HepG2 (cell line): ENCODE results near the gene UBE2QL1. TPM values are rescaled to one million over a fixed set of nuclear protein-coding genes. Genes with fewer than 3 reads are reported as not detected.

Experiments
- ATAC-seq: fragments of 200-7000 bp; cut with Tn5 transposase; 3 replicates; pipeline ENCODE4 v1.9.1; 2020; ENCODE audit warnings: mild to moderate bottlenecking, moderate library complexity
- BruUV-seq: library from RNA; stranded (reverse); fragments of 400-500 nt; replicated peaks from 2 replicates; lab custom pipeline; 2021; lab: Mats Ljungman, UMichigan
- CTCF ChIA-PET: fragments of 300-600 bp; formaldehyde crosslinking; extraction: SDS; loops from one replicate; lab custom pipeline; 2021; ENCODE audit warnings: low total read pairs, inconsistent platforms, low intra/inter-chr PET ratio; lab: Yijun Ruan, JAX
- POLR2A ChIA-PET: fragments of 350-600 bp; sonication (Branson Sonifier 250); formaldehyde crosslinking; loops from one replicate; lab custom pipeline; 2020; ENCODE audit warnings: antibody characterized with exemption, inconsistent platforms; lab: Yijun Ruan, JAX
- DNase-seq: peaks from one replicate; pipeline ENCODE4 v3.0.0-alpha.2; 2015; ENCODE audit warnings: low spot score
- FAIRE-seq: peaks from 3 replicates; lab custom pipeline; 2011; peaks lifted over from hg19 to GRCh38; lab: Jason Lieb, UNC
- H2AFZ ChIP-seq: one replicate; pipeline ENCODE4 v1.6.1; 2011; ENCODE audit warnings: low read length, inconsistent platforms
- H3K27ac ChIP-seq: fragments of 300-600 bp; 3 replicates; pipeline ENCODE4 v1.8.0; 2011; ENCODE audit warnings: mixed run types, mild to moderate bottlenecking, mixed read lengths, low read length, inconsistent platforms; ENCODE audit not compliant: insufficient read depth; ENCODE audit errors: extremely low read length
- H3K27me3 ChIP-seq, 2 experiments: fragments of 200-600 bp in 1 of 2; 2 replicates in 1 of 2; 3 replicates in 1 of 2; pipeline versions ENCODE4 v1.6.0 to v1.8.0; 2011; ENCODE audit warnings: low read length in 2 of 2, mild to moderate bottlenecking in 2 of 2, moderate library complexity in 2 of 2, inconsistent platforms in 1 of 2; ENCODE audit not compliant: insufficient read depth in 2 of 2, control insufficient read depth in 1 of 2
- H3K36me3 ChIP-seq, 2 experiments: fragments of 200-600 bp in 1 of 2; replicated peaks in 1 of 2; 2 replicates in 1 of 2; 3 replicates in 1 of 2; pipeline versions ENCODE4 v1.5.1 to v1.8.0; 2011; ENCODE audit warnings: low read length in 2 of 2, inconsistent platforms in 1 of 2; ENCODE audit not compliant: insufficient read depth in 2 of 2, control insufficient read depth in 1 of 2
- H3K4me1 ChIP-seq: 2 replicates; pipeline ENCODE4 v1.5.1; 2012; ENCODE audit warnings: low read length, inconsistent platforms; ENCODE audit not compliant: insufficient read depth
- H3K4me2 ChIP-seq: 2 replicates; pipeline ENCODE4 v1.6.0; 2011; ENCODE audit warnings: low read depth, low read length, inconsistent platforms
- H3K4me3 ChIP-seq, 3 experiments: fragments of 200-600 bp in 1 of 3; sonication (generic), shearing (Covaris generic) in 1 of 3; replicated peaks in 1 of 3; 2 replicates each; pipeline ENCODE4 v1.5.1; 2011 to 2016; ENCODE audit warnings: low read length in 3 of 3, inconsistent platforms in 2 of 3, low read depth in 2 of 3, mild to moderate bottlenecking in 2 of 3, control low read depth in 1 of 3, mixed read lengths in 1 of 3; ENCODE audit not compliant: insufficient read depth in 1 of 3
- H3K79me2 ChIP-seq: one replicate; pipeline ENCODE4 v1.6.1; 2011; ENCODE audit warnings: low read length, inconsistent platforms; ENCODE audit not compliant: insufficient read depth
- H3K9ac ChIP-seq: 2 replicates; pipeline ENCODE4 v1.6.0; 2011; ENCODE audit warnings: mild to moderate bottlenecking, low read depth, low read length, inconsistent platforms; ENCODE audit not compliant: insufficient read depth
- H3K9me3 ChIP-seq: 2 replicates; pipeline ENCODE4 v1.5.1; 2012; ENCODE audit warnings: mild to moderate bottlenecking, low read length
- H4K20me1 ChIP-seq: 2 replicates; pipeline ENCODE4 v1.6.0; 2011; ENCODE audit warnings: inconsistent platforms, mild to moderate bottlenecking, low read length, moderate library complexity; ENCODE audit not compliant: insufficient read depth
- CEBPB ChIP-seq: IDR thresholded peaks from 2 replicates; pipeline ENCODE4 v1.6.1; 2011; ENCODE audit warnings: low read depth, low read length, improper control_type of control experiment, borderline replicate concordance
- HIVEP1 ChIP-seq: sonication (generic); formaldehyde crosslinking; IDR thresholded peaks from 2 replicates; pipeline ENCODE4 v1.4.0; 2020; ENCODE audit warnings: mild to moderate bottlenecking, missing genetic modification reagents
- JUNB ChIP-seq: sonication (generic); formaldehyde crosslinking; IDR thresholded peaks from 2 replicates; pipeline ENCODE4 v1.8.0; 2022; ENCODE audit warnings: missing genetic modification reagents, mild to moderate bottlenecking, borderline replicate concordance
- ONECUT2 ChIP-seq: sonication (generic); formaldehyde crosslinking; IDR thresholded peaks from 2 replicates; pipeline ENCODE4 v1.4.0; 2020; ENCODE audit warnings: missing genetic modification reagents
- POLR2AphosphoS5 ChIP-seq: IDR thresholded peaks from 2 replicates; pipeline ENCODE4 v1.6.1; 2012; ENCODE audit warnings: low read depth, low read length
- SAP130 ChIP-seq: IDR thresholded peaks from 2 replicates; pipeline ENCODE4 v1.6.1; 2016; ENCODE audit warnings: low read depth
- SRSF1 ChIP-seq: fragments of 200-400 bp; formaldehyde crosslinking; optimal IDR thresholded peaks from 2 replicates; pipeline ENCODE3; 2017; ENCODE audit warnings: mild to moderate bottlenecking, low read depth, low read length, moderate library complexity
- WGBS: methylation state at CpG from one replicate; pipeline ENCODE4 v1.1.6; 2017; ENCODE audit warnings: low lambda C conversion rate; 5-methylcytosine and 5-hydroxymethylcytosine counted together
- in situ Hi-C: cut with HindIII; loops from 2 replicates; pipeline ENCODE4 v1.10.0; 2017; ENCODE audit warnings: low pct_unique_long_range_greater_than_20kb; ENCODE audit not compliant: extremely low pct_ligation_motif_present
- intact Hi-C: fragments of 100-400 bp; cut with micrococcal nuclease; formaldehyde crosslinking; loops from one replicate; pipeline ENCODE4 v1.10.0; 2022; ENCODE audit not compliant: unreplicated experiment
- polyA plus RNA-seq, 8 experiments: library from polyadenylated mRNA; depleted of rRNA in 3 of 8; stranded (reverse) in 7 of 8; unstranded in 1 of 8; fragments of >200 nt; fragmentation: Illumina TruSeq in 4 of 8; extraction: Trizol in 4 of 8; gene quantifications; 2 replicates each; pipeline versions ENCODE4 v1.2.1 to v1.2.3, GENCODE V29; 2011 to 2016; ENCODE audit warnings: low read depth in 4 of 8, missing spikeins in 1 of 8, mixed read lengths in 1 of 8; ENCODE audit not compliant: insufficient read depth in 1 of 8
- total RNA-seq, 5 experiments: library from RNA; depleted of rRNA; stranded (reverse); fragments of >200 nt; fragmentation: Illumina TruSeq; extraction: Trizol; gene quantifications; 2 replicates each; pipeline ENCODE4 v1.2.3, GENCODE V29; 2016; ENCODE audit warnings: low read depth in 1 of 5
- TF ChIP-seq, protein P1 (sequence below): sonication (generic); formaldehyde crosslinking; IDR thresholded peaks from 2 replicates; pipeline ENCODE4 v1.5.1; 2020; ENCODE audit warnings: mild to moderate bottlenecking, moderate library complexity, missing genetic modification reagents
- TF ChIP-seq, protein P2 (sequence below): sonication (generic); formaldehyde crosslinking; IDR thresholded peaks from 2 replicates; pipeline ENCODE4 v1.5.0; 2020; ENCODE audit warnings: mild to moderate bottlenecking, missing genetic modification reagents
- TF ChIP-seq, protein P3 (sequence below): sonication (generic); formaldehyde crosslinking; IDR thresholded peaks from 2 replicates; pipeline ENCODE4 v1.4.0; 2020; ENCODE audit warnings: low read depth, mild to moderate bottlenecking, missing genetic modification reagents
- TF ChIP-seq, protein P4 (sequence below): IDR thresholded peaks from 2 replicates; pipeline ENCODE4 v1.6.1; 2016; ENCODE audit warnings: low read depth

Gene UBE2QL1
- total and polyA plus RNA-seq, 2 of the 13 experiments (the other 11 are each of a cell fraction or from before 2014, with no cell fraction given) = not detected

DNA sequence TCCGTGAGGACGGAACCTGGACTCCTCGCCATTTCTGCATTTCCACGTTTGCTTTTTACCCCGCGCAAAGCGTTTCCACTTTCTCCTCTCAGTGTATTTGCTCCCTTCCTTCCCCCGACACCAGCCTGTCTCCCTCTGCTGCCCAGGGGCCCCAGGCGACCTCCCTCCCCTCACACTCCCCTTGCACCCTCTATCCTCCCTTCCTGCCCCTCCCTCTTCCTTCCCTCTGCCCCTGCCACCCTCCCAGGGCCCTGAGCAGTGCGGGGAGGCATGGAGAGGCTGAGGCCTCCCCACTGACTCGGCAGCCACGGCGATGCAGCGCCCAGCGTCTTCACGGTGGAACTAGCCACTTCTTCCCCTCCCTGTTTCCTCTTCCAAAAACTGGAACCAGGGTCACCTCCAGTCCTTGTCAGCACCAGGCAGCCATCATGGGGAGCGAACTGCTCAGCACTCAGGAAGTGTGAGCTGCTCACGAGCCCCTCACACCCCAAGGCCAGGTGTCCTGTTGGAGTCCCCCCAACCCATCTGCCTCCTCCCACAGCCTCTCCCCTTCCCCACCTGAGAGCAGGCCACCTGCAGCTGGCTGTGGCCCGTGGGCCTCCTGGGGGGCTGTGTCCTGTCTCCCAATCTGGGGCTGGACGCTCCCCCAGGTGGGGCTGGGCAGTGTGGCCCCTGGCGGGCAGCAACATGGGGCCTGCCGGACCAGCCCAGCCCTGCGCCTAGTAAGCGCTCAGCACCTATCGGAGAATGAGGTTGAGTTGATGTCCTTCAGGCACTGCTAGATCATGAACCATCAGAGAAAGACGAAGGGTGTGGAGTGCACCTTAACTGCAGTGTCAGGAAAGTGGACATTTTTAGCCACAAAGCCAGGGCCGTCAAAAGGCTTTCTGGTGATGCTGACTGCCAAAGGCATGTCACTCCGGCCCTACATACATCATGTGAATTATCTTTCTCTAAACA is 17.5 kb downstream of the UBE2QL1 start (continued):
- TF ChIP-seq, protein P1, sequence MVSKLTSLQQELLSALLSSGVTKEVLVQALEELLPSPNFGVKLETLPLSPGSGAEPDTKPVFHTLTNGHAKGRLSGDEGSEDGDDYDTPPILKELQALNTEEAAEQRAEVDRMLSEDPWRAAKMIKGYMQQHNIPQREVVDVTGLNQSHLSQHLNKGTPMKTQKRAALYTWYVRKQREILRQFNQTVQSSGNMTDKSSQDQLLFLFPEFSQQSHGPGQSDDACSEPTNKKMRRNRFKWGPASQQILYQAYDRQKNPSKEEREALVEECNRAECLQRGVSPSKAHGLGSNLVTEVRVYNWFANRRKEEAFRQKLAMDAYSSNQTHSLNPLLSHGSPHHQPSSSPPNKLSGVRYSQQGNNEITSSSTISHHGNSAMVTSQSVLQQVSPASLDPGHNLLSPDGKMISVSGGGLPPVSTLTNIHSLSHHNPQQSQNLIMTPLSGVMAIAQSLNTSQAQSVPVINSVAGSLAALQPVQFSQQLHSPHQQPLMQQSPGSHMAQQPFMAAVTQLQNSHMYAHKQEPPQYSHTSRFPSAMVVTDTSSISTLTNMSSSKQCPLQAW = no peak
- no peak for TF ChIP-seq ONECUT2 (CRISPR knock-in tag)

DNA sequence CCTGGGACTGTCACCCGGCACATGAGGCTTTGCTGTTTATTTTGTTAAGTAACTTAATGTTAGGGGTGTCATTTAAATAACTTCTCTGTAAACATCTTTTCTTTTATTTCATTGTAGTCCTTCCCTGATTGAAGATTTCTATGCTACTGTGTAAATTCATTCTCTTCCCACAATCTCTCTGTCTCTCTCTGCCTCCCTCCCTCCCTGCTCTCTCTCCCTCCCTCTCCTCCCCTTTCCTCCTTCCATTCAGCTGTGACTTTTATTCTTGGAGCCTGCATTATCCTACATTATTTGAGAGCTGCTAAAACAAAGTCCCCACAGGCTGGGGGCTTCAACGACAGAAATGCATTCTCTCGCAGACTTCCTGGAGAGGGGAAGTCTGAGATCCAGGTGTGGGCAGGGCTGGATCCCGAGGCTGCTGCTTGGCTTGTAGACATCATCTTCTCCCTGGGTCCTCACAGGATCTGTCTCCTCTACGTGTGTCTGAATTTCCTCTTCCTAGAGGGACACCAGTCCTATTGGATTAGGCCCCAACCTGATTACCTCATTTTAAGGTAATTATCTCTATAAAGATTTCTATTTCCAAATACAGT is 18.4 kb downstream of the UBE2QL1 start:
- intact Hi-C loops (no loop called here), in situ Hi-C loops (no loop called here)
- Histone ChIP-seq H3K4me1 (no peaks in the 10 kb centered on the region), H3K36me3 (no peaks in the 10 kb centered on the region), H3K27me3 (peaks cover 0 to 4% of the 10 kb centered on the region in 2 experiments; a peak in 1 of 5 replicates), H3K4me2 (no peak overlapping the region), H4K20me1 (no peaks in the 10 kb centered on the region), H2AFZ (no peak overlapping the region), H3K9me3 (no peaks in the 10 kb centered on the region), H3K79me2 (no peaks in the 10 kb centered on the region), H3K9ac (no peak overlapping the region), H3K4me3 (no peak overlapping the region), H3K27ac (no peak overlapping the region)
- no peak for DNase-seq
- ChIA-PET CTCF (no interaction called here), POLR2A (no interaction called here)
- no peak for FAIRE-seq
- BruUV-seq = no TSS peak
- no peak for ATAC-seq
- WGBS = 41% methylated on average over 5 of the region's 5 CpGs
- TF ChIP-seq HIVEP1 (CRISPR knock-in tag) = no peak
- no peak for TF ChIP-seq POLR2AphosphoS5
- TF ChIP-seq SRSF1 = no peak
- no peak for TF ChIP-seq ONECUT2 (CRISPR knock-in tag)
- no peak for TF ChIP-seq JUNB (CRISPR knock-in tag)
- TF ChIP-seq, protein P2, sequence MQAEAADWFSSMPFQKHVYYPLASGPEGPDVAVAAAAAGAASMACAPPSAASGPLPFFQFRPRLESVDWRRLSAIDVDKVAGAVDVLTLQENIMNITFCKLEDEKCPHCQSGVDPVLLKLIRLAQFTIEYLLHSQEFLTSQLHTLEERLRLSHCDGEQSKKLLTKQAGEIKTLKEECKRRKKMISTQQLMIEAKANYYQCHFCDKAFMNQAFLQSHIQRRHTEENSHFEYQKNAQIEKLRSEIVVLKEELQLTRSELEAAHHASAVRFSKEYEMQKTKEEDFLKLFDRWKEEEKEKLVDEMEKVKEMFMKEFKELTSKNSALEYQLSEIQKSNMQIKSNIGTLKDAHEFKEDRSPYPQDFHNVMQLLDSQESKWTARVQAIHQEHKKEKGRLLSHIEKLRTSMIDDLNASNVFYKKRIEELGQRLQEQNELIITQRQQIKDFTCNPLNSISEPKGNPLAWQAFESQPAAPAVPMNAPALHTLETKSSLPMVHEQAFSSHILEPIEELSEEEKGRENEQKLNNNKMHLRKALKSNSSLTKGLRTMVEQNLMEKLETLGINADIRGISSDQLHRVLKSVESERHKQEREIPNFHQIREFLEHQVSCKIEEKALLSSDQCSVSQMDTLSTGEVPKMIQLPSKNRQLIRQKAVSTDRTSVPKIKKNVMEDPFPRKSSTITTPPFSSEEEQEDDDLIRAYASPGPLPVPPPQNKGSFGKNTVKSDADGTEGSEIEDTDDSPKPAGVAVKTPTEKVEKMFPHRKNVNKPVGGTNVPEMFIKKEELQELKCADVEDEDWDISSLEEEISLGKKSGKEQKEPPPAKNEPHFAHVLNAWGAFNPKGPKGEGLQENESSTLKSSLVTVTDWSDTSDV = no peak
- TF ChIP-seq CEBPB = no peak
- no peak for TF ChIP-seq SAP130 (CRISPR knock-in tag)
- TF ChIP-seq, protein P3, sequence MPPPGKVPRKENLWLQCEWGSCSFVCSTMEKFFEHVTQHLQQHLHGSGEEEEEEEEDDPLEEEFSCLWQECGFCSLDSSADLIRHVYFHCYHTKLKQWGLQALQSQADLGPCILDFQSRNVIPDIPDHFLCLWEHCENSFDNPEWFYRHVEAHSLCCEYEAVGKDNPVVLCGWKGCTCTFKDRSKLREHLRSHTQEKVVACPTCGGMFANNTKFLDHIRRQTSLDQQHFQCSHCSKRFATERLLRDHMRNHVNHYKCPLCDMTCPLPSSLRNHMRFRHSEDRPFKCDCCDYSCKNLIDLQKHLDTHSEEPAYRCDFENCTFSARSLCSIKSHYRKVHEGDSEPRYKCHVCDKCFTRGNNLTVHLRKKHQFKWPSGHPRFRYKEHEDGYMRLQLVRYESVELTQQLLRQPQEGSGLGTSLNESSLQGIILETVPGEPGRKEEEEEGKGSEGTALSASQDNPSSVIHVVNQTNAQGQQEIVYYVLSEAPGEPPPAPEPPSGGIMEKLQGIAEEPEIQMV (CRISPR knock-in tag) = no peak
- TF ChIP-seq, protein P4, sequence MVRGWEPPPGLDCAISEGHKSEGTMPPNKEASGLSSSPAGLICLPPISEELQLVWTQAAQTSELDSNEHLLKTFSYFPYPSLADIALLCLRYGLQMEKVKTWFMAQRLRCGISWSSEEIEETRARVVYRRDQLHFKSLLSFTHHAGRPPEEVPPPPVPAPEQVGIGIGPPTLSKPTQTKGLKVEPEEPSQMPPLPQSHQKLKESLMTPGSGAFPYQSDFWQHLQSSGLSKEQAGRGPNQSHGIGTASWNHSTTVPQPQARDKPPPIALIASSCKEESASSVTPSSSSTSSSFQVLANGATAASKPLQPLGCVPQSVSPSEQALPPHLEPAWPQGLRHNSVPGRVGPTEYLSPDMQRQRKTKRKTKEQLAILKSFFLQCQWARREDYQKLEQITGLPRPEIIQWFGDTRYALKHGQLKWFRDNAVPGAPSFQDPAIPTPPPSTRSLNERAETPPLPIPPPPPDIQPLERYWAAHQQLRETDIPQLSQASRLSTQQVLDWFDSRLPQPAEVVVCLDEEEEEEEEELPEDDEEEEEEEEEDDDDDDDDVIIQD (CRISPR knock-in tag) = no peak
